Right lobe of liver (tissue), 4 donors: ENCODE measurements around the gene PTPRN2.

Source experiments
- CTCF ChIP-seq, 4 donors: fragments of 200-600 bp in 3 of 4; fragments of 450-650 bp in 1 of 4; IDR thresholded peaks; one replicate each; pipeline versions ENCODE4 v1.5.1 to v1.8.0; 2016 to 2022; ENCODE audit warnings: antibody characterized with exemption in 4 of 4, mild to moderate bottlenecking in 2 of 4
- POLR2A ChIP-seq: fragments of 450-650 bp; IDR thresholded peaks from one replicate; pipeline ENCODE4 v1.6.1; 2017; ENCODE audit warnings: antibody characterized with exemption, mild to moderate bottlenecking
- donor health status: DM: no; HTN: no; CAD: no.
- donor health status: DM: no; HTN: no; CAD: no.
- donor health status: DM: no; HTN: yes; CAD: no.

GRCh38 chr7:157869793-157870192, 717.8 kb downstream of the PTPRN2 start:
- no peak for TF ChIP-seq CTCF (IDR thresholded peaks at IDR 0.05)
- no peak for TF ChIP-seq POLR2A
